Measurements from ENCODE around the gene MFSD11.
"Not testable (repeated sequence)": the region's sequence is repeated elsewhere in the genome, so short reads cannot be mapped to it uniquely, and the experiment has no call there.

Gene MFSD11

GRCh38 chr17:76808326-76808725 lies 70.4 kb downstream of the MFSD11 start:
- no peak for DNase-seq (ENCODE audit: extremely low read depth, low read depth)
- TF ChIP-seq, protein P1, sequence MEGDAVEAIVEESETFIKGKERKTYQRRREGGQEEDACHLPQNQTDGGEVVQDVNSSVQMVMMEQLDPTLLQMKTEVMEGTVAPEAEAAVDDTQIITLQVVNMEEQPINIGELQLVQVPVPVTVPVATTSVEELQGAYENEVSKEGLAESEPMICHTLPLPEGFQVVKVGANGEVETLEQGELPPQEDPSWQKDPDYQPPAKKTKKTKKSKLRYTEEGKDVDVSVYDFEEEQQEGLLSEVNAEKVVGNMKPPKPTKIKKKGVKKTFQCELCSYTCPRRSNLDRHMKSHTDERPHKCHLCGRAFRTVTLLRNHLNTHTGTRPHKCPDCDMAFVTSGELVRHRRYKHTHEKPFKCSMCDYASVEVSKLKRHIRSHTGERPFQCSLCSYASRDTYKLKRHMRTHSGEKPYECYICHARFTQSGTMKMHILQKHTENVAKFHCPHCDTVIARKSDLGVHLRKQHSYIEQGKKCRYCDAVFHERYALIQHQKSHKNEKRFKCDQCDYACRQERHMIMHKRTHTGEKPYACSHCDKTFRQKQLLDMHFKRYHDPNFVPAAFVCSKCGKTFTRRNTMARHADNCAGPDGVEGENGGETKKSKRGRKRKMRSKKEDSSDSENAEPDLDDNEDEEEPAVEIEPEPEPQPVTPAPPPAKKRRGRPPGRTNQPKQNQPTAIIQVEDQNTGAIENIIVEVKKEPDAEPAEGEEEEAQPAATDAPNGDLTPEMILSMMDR (IDR thresholded peaks at IDR 0.05; ENCODE audit: low read depth, low read length) = no peak

DNA sequence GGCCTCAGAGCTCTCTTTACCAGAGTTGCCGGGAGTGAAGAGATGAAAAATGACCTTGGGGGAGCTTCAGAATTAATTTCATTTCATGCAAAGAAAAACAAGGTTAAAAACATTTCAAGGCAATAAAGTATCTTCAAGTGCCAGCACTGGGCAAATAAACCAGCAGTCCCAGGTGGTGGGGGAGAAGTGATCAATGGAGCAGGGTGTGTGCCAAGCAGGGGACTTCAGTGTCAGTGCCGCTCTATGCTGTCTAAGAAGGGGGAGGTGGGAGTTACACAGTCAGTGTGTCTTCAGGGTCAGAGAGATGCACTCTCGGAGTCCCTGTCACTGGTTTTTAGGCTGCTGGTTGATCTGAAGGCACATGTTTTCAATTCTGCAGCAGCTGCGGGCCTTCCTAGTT lies 73.0 kb downstream of the MFSD11 start:
- DNase-seq (ENCODE audit: extremely low read depth, low read depth) = no peak
- TF ChIP-seq, protein P1 (IDR thresholded peaks at IDR 0.05; ENCODE audit: low read depth, low read length) = no peak

DNA sequence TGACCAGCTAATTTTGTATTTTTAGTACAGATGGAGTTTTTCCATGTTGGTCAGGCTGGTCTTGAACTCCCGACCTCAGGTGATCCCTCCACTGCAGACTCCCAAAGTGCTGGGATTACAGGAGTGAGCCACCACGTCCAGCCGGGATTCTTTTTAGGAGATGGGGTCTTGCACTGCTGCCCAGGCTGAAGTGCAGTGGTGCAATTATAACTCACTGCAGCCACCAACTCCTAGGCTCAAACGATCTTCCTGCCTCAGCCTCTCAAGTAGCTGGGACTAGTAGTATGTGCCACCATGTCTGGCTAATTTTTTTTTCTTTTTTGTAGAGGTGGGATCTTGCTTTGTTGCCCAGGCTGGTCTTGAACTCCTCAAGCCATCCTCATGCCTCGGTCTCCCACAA lies 73.9 kb downstream of the MFSD11 start:
- no peak for DNase-seq (ENCODE audit: extremely low read depth, low read depth)
- TF ChIP-seq, protein P1 (IDR thresholded peaks at IDR 0.05; ENCODE audit: low read depth, low read length) = no peak

- TF ChIP-seq, protein P1 (IDR thresholded peaks at IDR 0.05; ENCODE audit: low read depth, low read length) = no peak
- DNase-seq (ENCODE audit: extremely low read depth, low read depth) = no peak
These were observed 74.3 kb downstream of the MFSD11 start for GRCh38 chr17:76812263-76812662.

DNA sequence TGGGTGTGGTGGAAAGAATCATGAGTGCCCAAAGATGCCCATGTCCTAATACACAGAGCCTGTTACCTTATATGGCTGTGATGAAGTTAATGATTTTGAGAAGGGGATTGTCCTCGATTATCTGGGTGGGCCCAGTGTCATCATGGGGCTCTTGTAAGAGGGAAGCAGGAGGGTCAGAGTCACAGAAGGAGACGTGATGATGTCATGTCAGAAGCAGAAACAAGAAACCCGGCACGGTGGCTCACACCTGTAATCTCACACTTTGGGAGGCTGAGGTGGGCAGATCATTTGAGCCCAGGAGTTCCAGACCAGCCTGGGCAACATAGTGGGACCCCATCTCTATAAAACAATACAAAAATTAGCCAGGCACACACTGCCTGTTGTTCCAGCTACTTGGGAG lies 75.0 kb downstream of the MFSD11 start:
- DNase-seq (ENCODE audit: extremely low read depth, low read depth) = no peak
- TF ChIP-seq, protein P1 (IDR thresholded peaks at IDR 0.05; ENCODE audit: low read depth, low read length) = no peak

DNA sequence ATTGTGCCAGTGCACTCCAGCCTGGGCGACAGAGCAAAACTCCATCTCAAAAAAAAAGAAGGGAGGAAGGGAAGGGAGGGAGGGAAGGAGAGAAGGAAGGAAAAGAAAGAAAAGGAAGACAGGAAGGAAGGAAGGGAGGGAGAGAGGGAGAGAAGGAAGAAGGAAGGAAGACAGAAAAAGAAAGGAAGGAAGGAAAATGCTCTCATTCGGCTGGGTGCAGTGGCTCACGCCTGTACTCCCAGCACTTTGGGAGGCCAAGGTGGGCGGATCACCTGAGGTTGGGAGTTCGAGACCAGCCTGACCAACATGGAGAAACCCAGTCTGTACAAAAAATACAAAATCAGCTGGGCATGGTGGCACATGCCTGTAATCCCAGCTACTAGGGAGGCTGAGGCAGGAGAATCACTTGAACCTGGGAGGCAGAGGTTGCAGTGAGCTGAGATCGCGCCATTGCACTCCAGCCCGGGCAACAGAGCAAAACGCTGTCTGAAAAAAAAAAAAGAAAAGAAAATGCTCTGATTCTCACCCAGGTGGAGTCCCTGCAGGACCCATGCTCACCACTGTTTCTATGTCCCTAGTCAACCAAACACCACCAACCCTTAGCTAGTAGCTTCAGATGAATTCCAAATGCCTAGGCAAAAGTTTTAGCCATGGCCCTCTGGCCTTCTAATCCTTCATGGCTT lies 78.1 kb downstream of the MFSD11 start:
- not testable (repeated sequence) for DNase-seq (ENCODE audit: extremely low read depth, low read depth)

DNA sequence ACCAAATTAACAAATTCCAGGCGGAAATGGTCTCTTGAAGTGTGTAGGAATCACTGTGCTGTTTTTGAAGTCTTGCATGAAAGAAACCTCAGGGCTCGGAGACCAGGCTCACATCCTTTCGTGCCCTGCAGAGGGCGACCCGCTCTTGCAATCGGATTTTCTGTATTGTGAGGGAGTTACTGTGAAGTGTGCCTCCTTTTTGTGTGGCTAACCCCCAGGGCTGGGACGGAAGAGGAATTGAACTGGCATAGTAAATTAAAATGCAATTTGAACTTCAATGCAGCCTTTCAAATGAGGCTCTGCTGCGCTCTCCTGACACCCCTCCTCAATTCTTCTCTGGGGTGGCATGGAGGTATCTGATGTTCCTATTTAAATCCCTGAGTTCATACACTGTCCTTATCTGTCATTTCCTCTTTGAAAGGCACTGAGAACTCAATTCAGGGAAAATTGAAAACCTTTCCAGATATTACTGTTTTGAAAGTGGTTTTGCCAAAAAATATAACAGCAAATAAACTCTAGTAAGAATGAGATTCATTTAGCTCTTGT lies 78.7 kb downstream of the MFSD11 start:
- DNase-seq (ENCODE audit: extremely low read depth, low read depth) = peak; percentile 4

More for the DNA sequence above, 78.7 kb downstream of the MFSD11 start:
- TF ChIP-seq, protein P1 (IDR thresholded peaks at IDR 0.05; ENCODE audit: low read depth, low read length) = peak; percentile 71
